C4-2B (cell line): ENCODE measurements around the gene CCDC78.

Experiments
- CTCF ChIP-seq: fragments of 450-650 bp; conservative IDR thresholded peaks from 2 replicates; pipeline ENCODE4 v1.5.1; 2017; ENCODE audit warnings: mild to moderate bottlenecking
- ZFX ChIP-seq: fragments of 450-650 bp; IDR thresholded peaks from 2 replicates; pipeline ENCODE4 v1.6.1; 2017

- TF ChIP-seq CTCF, result no peak
- no peak for TF ChIP-seq ZFX
Measured at GRCh38 chr16:687499-687898, 38.7 kb downstream of the CCDC78 start.
